MM.1S (cell line): ENCODE results near the gene NRIP2.

Experiments
- CTCF ChIP-seq: fragments of 300-600 bp; sonication (generic); IDR thresholded peaks from 2 replicates; pipeline ENCODE4 v1.5.1; 2016; ENCODE audit warnings: antibody characterized with exemption, low read length, mixed read lengths
- EZH2 ChIP-seq: fragments of 300-600 bp; sonication (generic); optimal IDR thresholded peaks from 2 replicates; pipeline ENCODE3; 2017; ENCODE audit warnings: low read depth, mild to moderate bottlenecking, antibody characterized with exemption, low read length, mixed read lengths

GRCh38 chr12:2855546-2855945 is 20.7 kb upstream of the NRIP2 start:
- TF ChIP-seq CTCF (no peak), EZH2 (no peak)
